ENCODE data around the gene PCDHGA2. TPM values are rescaled to one million over a fixed set of nuclear protein-coding genes. Genes with fewer than 3 reads are reported as not detected.

The PCDHGA2 gene
- total and polyA plus RNA-seq, 12 donors = 1.6 to 15.3 (median 10.3) TPM

DNA sequence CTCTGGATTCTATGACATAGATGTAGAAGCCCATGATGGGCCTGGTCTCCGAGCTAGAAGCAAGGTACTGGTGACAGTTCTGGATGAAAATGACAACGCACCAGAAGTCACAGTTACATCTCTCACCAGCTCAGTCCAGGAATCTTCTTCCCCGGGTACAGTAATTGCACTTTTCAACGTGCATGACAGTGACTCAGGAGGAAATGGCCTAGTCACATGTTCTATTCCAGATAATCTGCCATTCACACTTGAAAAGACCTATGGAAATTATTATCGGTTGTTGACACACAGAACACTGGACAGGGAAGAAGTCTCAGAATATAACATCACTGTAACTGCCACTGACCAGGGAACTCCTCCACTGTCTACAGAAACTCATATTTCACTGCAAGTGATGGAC lies 17.6 kb downstream of the PCDHGA2 start:
- ATAC-seq = no peak
- no peak overlapping the region for H3K4me3 ChIP-seq
- H3K4me1 ChIP-seq = peaks cover 0 to 42% (median 4%) of the 10 kb centered on the region in 9 donors
- DNase-seq = no peak
- H3K36me3 ChIP-seq = peaks cover 0 to 33% (median 0%) of the 10 kb centered on the region in 9 donors
- peaks cover 0 to 98% (median 56%) of the 10 kb centered on the region in 11 donors for H3K9me3 ChIP-seq
- WGBS, 2 donors = 67% methylated on average over 5 of the region's 5 CpGs
- no peak overlapping the region for H3K27ac ChIP-seq
- TF ChIP-seq CTCF (IDR thresholded peaks at IDR 0.05) = no peak
- H3K27me3 ChIP-seq = peaks cover 0 to 45% (median 0%) of the 10 kb centered on the region in 7 donors
- intact Hi-C loops (cut with DNase I) = loop anchor here in 1 of 10 donors (10.0 kb wide), 1 partner anchor 49 kb away; the partner anchor contains the start of genes PCDHGA9 and PCDHGB6

DNA sequence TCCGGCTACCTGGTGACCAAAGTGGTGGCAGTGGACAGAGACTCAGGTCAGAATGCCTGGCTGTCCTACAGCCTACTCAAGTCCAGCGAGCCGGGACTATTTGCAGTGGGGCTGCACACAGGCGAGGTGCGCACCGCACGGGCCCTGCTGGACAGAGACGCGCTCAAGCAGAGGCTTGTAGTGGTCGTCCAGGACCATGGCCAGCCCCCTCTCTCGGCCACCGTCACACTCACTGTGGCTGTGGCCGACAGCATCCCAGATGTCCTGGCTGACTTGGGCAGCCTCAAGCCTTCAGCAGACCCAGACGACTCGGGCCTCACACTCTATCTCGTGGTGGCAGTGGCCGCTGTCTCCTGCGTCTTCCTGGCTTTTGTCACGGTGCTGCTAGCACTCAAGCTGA lies 18.4 kb downstream of the PCDHGA2 start:
- Histone ChIP-seq H3K27ac (no peak overlapping the region), H3K36me3 (peaks cover 0 to 24% (median 0%) of the 10 kb centered on the region in 9 donors), H3K27me3 (peaks cover 0 to 48% (median 0%) of the 10 kb centered on the region in 7 donors), H3K4me3 (no peak overlapping the region), H3K4me1 (peaks cover 0 to 42% (median 4%) of the 10 kb centered on the region in 9 donors), H3K9me3 (peaks cover 0 to 100% (median 55%) of the 10 kb centered on the region in 11 donors)
- DNase-seq (no peak), ATAC-seq (peak in 4 of 8 donors; percentile 22 to 50 (median 41))
- WGBS, 2 donors = 37 to 45% methylated on average over 19 of the region's 19 CpGs
- TF ChIP-seq CTCF (IDR thresholded peaks at IDR 0.05) = no peak
- intact Hi-C loops (cut with DNase I) = loop anchor here in 1 of 10 donors (10.0 kb wide), 1 partner anchor 48 kb away; the partner anchor contains the start of genes PCDHGA9 and PCDHGB6

- H3K27me3 ChIP-seq = peaks cover 0 to 69% (median 0%) of the 10 kb centered on the region in 7 donors
- intact Hi-C loops (cut with DNase I) = loop anchor here in 1 of 10 donors (10.0 kb wide), 1 partner anchor 45 kb away; the partner anchor contains the start of genes PCDHGA9 and PCDHGB6
- peak in 6 of 8 donors; percentile 37 to 65 (median 60) for ATAC-seq
These were observed 21.3 kb downstream of the PCDHGA2 start, which contains the start of gene PCDHGB2 for GRCh38 chr5:141359790-141360426. PCDHGB2 (plus strand) TSS chr5:141359994; CDS start chr5:141360136, 142 bp downstream.

More at GRCh38 chr5:141359790-141360426, 21.3 kb downstream of the PCDHGA2 start, which contains the start of gene PCDHGB2:
- Histone ChIP-seq H3K4me1 (peaks cover 0 to 33% (median 4%) of the 10 kb centered on the region in 9 donors), H3K36me3 (peaks cover 0 to 41% (median 0%) of the 10 kb centered on the region in 9 donors), H3K27ac (peak within 1 kb of the TSS in 8 of 10 donors; percentile 9 to 73 (median 40)), H3K9me3 (peaks cover 0 to 100% (median 53%) of the 10 kb centered on the region in 11 donors), H3K4me3 (peak within 1 kb of the TSS in 9 of 10 donors; percentile 12 to 46 (median 41))
- 12 to 20% methylated on average over 24 of the region's 24 CpGs for WGBS, 2 donors
- peak in 8 of 9 donors; percentile 12 to 62 (median 48) for TF ChIP-seq CTCF (IDR thresholded peaks at IDR 0.05)
- no peak for DNase-seq

Measured in heart right ventricle (tissue), 16 donors.